Activated CD8-positive, alpha-beta T cell treated with anti-CD3 and anti-CD28 coated beads for 36 hours (primary cell): ENCODE measurements around the gene FAM210A. TPM values are rescaled to one million over a fixed set of nuclear protein-coding genes. Genes with fewer than 3 reads are reported as not detected.

Source experiments
- ATAC-seq: fragments of 200-7000 bp; cut with Tn5 transposase; one replicate; pipeline ENCODE4 v1.10.0; 2021; ENCODE audit warnings: mild to moderate bottlenecking, moderate library complexity
- CTCF ChIA-PET: fragments of 350-600 bp; sonication (Branson Sonifier 250); formaldehyde crosslinking; loops from one replicate; lab custom pipeline; 2021; ENCODE audit warnings: antibody characterized with exemption; lab: Charles Lee
- POLR2A ChIA-PET: fragments of 350-600 bp; sonication (Branson Sonifier 250); formaldehyde crosslinking; loops from one replicate; lab custom pipeline; 2021; ENCODE audit warnings: antibody characterized with exemption; lab: Charles Lee
- DNase-seq: peaks from one replicate; pipeline ENCODE4 v3.0.0-alpha.2; 2020
- H3K27ac Mint-ChIP-seq: one replicate; pipeline ENCODE4 v1.8.0; 2021; ENCODE audit warnings: mild to moderate bottlenecking, mixed read lengths
- H3K27me3 Mint-ChIP-seq: one replicate; pipeline ENCODE4 v1.8.0; 2021; ENCODE audit warnings: mixed read lengths
- H3K36me3 Mint-ChIP-seq: one replicate; pipeline ENCODE4 v1.8.0; 2021; ENCODE audit warnings: low read depth, mixed read lengths
- H3K4me1 Mint-ChIP-seq: one replicate; pipeline ENCODE4 v1.8.0; 2021; ENCODE audit warnings: low read depth, mixed read lengths
- H3K4me3 Mint-ChIP-seq: one replicate; pipeline ENCODE4 v1.8.0; 2021; ENCODE audit warnings: mild to moderate bottlenecking, moderate library complexity, mixed read lengths
- H3K9me3 Mint-ChIP-seq: one replicate; pipeline ENCODE4 v1.8.0; 2021; ENCODE audit warnings: mixed read lengths
- CTCF ChIP-seq: fragments of 200-600 bp; IDR thresholded peaks from one replicate; pipeline ENCODE4 v1.8.0; 2022; ENCODE audit warnings: antibody characterized with exemption, mild to moderate bottlenecking
- intact Hi-C: fragments of 100-400 bp; cut with micrococcal nuclease; formaldehyde crosslinking; loops from one replicate; pipeline ENCODE4 v1.10.0; 2022
- total RNA-seq, 2 experiments: library from RNA; stranded (reverse); gene quantifications; one replicate each; pipeline ENCODE4 v1.2.3, GENCODE V29; 2021

The FAM210A gene
- total RNA-seq, 2 experiments from 2014 or later = 57.7 to 64.2 TPM

GRCh38 chr18:13745696-13746095 is 19.3 kb upstream of the FAM210A start:
- intact Hi-C loops = no loop called here

GRCh38 chr18:13735681-13736080 is 9.3 kb upstream of the FAM210A start:
- CTCF ChIA-PET = interaction anchor here (1.2 kb wide), 1 partner anchor 8 kb away, joined by 4 read pairs; no protein-coding TSS in a partner anchor
- H3K27ac Mint-ChIP-seq = no peak overlapping the region

More at GRCh38 chr18:13745696-13746095, 19.3 kb upstream of the FAM210A start:
- ChIA-PET CTCF (interaction anchor here (1.1 to 1.7 kb wide), 3 partner anchors 14 to 53 kb away, joined by 3 to 5 read pairs (median 3); no protein-coding TSS in a partner anchor), POLR2A (interaction anchor here (0.6 kb wide), 1 partner anchor 13 kb away, joined by 3 read pairs; no protein-coding TSS in a partner anchor)
- H3K27me3 Mint-ChIP-seq = no peaks in the 10 kb centered on the region
- peaks cover 7% of the 10 kb centered on the region for H3K4me1 Mint-ChIP-seq
- H3K36me3 Mint-ChIP-seq = peaks cover 71% of the 10 kb centered on the region
- TF ChIP-seq CTCF = no peak
- H3K4me3 Mint-ChIP-seq = no peak overlapping the region
- ATAC-seq = no peak
- peak overlapping the region; percentile 12 for H3K27ac Mint-ChIP-seq
- no peaks in the 10 kb centered on the region for H3K9me3 Mint-ChIP-seq
- DNase-seq = no peak

GRCh38 chr18:13730481-13730880 is 4.1 kb upstream of the FAM210A start:
- Mint-ChIP-seq H3K27ac (no peak overlapping the region), H3K36me3 (peaks cover 56% of the 10 kb centered on the region), H3K4me3 (no peak overlapping the region), H3K9me3 (peaks cover 6% of the 10 kb centered on the region), H3K4me1 (peaks cover 43% of the 10 kb centered on the region), H3K27me3 (no peaks in the 10 kb centered on the region)
- POLR2A ChIA-PET = interaction anchor here (0.7 kb wide), 1 partner anchor 429 kb away, joined by 3 read pairs; no protein-coding TSS in a partner anchor
- DNase-seq (no peak), ATAC-seq (no peak)
- intact Hi-C loops = no loop called here
- CTCF ChIA-PET = no interaction called here
- no peak for TF ChIP-seq CTCF

More at GRCh38 chr18:13735681-13736080, 9.3 kb upstream of the FAM210A start:
- H3K4me3 Mint-ChIP-seq = no peak overlapping the region
- intact Hi-C loops = no loop called here
- peaks cover 2% of the 10 kb centered on the region for H3K9me3 Mint-ChIP-seq
- no peak for DNase-seq
- POLR2A ChIA-PET = no interaction called here
- peaks cover 65% of the 10 kb centered on the region for H3K36me3 Mint-ChIP-seq
- peaks cover 17% of the 10 kb centered on the region for H3K4me1 Mint-ChIP-seq
- no peak for ATAC-seq
- no peak for TF ChIP-seq CTCF
- H3K27me3 Mint-ChIP-seq = no peaks in the 10 kb centered on the region

- DNase-seq (peak; percentile 53), ATAC-seq (peak; percentile 21)
- Mint-ChIP-seq H3K36me3 (peaks cover 42% of the 10 kb centered on the region), H3K9me3 (peaks cover 4% of the 10 kb centered on the region), H3K27ac (peak overlapping the region; percentile 97), H3K27me3 (no peaks in the 10 kb centered on the region), H3K4me1 (peaks cover 51% of the 10 kb centered on the region), H3K4me3 (peak overlapping the region; percentile 83)
- CTCF ChIA-PET = interaction anchor here (1.2 to 1.4 kb wide), 2 partner anchors 9 to 164 kb away, joined by 3 to 4 read pairs; no protein-coding TSS in a partner anchor
- POLR2A ChIA-PET = interaction anchor here (1.1 to 1.2 kb wide), 2 partner anchors 18 to 495 kb away, joined by 3 to 4 read pairs; no protein-coding TSS in a partner anchor
- intact Hi-C loops = no loop called here
- no peak for TF ChIP-seq CTCF
These were observed 594 bp upstream of the FAM210A start for GRCh38 chr18:13726972-13727331.

GRCh38 chr18:13725566-13726231 is 659 bp downstream of the FAM210A start:
- Mint-ChIP-seq H3K4me3 (peak overlapping the region; percentile 83), H3K4me1 (peaks cover 49% of the 10 kb centered on the region), H3K9me3 (peaks cover 4% of the 10 kb centered on the region), H3K27ac (peak overlapping the region; percentile 97), H3K27me3 (no peaks in the 10 kb centered on the region), H3K36me3 (peaks cover 46% of the 10 kb centered on the region)
- ChIA-PET CTCF (interaction anchor here (1.4 kb wide), 1 partner anchor 24 kb away, joined by 5 read pairs; no protein-coding TSS in a partner anchor), POLR2A (interaction anchor here (0.7 to 1.2 kb wide), 6 partner anchors 17 to 509 kb away, joined by 3 to 4 read pairs (median 4); no protein-coding TSS in a partner anchor)
- intact Hi-C loops = no loop called here
- ATAC-seq (no peak), DNase-seq (no peak)
- TF ChIP-seq CTCF = no peak
